ENCODE measurements around the gene WDR64. TPM values are rescaled to one million over a fixed set of nuclear protein-coding genes. Genes with fewer than 3 reads are reported as not detected.
"Not testable (repeated sequence)": the region's sequence is repeated elsewhere in the genome, so short reads cannot be mapped to it uniquely, and the experiment has no call there.

The WDR64 gene
- total RNA-seq, 2 experiments from 2014 or later: not detected

DNA sequence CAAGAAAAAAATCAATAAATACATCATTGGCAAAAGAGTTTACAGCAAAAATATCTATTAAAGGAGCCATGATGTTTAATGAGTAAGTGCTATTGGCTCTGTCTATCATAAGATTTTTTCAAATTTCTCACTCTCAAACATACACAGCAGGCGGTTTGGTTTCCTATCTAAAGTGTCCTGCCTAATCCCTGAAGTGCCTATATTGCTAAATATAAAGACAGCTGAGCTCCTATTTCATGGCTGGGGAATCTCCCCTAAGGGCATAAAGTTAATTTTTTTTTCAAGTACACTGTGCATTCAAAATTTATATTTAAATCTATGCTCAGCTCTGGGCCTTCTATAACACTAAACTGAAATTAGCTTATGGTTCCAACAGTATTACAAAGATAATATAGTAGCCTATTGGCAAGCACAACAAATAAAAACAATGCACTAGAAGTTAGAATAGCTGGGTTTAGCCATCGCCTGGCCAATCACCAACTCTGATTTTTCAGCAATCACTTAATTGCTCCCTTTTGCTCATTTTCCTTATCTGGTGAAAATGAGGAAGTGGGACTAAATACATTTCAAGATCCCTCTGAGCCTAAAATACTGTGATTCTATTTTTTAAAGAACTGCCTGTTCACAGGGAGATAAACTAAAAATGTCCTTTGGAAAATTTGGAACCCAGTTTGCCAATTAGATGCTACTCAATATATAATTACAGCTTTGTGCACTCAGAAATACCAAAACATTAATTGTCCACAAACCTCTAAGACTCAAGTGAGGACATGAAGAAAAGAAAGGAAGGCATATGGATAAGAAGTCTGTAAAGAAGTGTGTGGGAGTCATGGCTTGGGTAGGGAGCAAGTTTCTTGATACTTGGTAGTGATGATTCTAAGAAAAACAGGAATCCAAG, 62.5 kb downstream of the WDR64 start:
- H3K9me3 Mint-ChIP-seq: no peaks in the 10 kb centered on the region
- no peaks in the 10 kb centered on the region for H3K36me3 Mint-ChIP-seq
- peaks cover 15% of the 10 kb centered on the region for H3K27me3 Mint-ChIP-seq
- H3K4me3 Mint-ChIP-seq: no peak overlapping the region
- peaks cover 13% of the 10 kb centered on the region for H3K4me1 Mint-ChIP-seq (ENCODE audit: low read depth)
- no peak for DNase-seq
- H3K27ac Mint-ChIP-seq: no peak overlapping the region
- CTCF ChIA-PET: no interaction called here
- intact Hi-C loops (cut with micrococcal nuclease): no loop called here
- POLR2A ChIA-PET: no interaction called here

DNA sequence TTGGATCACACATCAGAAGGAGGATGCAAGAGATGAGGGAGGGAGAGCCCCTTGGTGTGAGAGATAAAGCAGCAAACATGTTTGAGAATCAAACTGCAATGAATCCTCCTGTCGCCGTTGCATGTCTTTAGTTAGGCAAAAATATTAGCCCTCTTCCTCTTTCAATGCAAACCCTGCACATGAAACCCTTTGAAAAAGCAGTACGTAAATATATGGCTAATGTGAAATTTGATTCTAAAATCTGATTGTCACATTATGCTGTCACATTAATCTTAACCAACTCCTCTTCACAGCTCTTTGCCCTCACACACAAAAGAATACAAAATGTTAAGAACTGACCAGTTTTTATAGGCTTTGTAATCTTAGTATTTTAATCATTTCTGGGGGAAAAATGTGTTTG, 63.4 kb downstream of the WDR64 start:
- intact Hi-C loops (cut with micrococcal nuclease): no loop called here
- CTCF ChIA-PET: no interaction called here
- Mint-ChIP-seq H3K27me3 (peaks cover 18% of the 10 kb centered on the region), H3K27ac (no peak overlapping the region), H3K9me3 (no peaks in the 10 kb centered on the region), H3K4me1 (ENCODE audit: low read depth) (peaks cover 13% of the 10 kb centered on the region), H3K36me3 (no peaks in the 10 kb centered on the region), H3K4me3 (no peak overlapping the region)
- DNase-seq: no peak
- POLR2A ChIA-PET: no interaction called here

DNA sequence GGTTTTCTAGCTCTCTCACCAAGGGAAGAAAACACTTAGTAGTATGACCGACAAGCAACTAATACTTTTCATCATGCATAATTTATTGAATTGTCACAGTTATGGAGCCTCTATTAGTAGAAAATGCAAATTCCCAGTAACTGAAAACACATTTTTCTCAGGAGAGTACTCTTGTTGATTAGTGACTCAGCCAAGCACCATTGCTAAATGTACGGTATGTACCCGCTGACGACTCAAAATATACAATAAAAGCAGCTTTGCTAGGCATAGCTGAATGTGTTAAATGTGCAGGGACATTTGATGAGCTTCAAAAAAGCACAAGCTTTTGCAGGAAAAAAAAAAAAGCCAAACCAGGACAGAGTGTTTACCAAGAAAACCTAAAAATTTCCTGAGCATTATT, 63.9 kb downstream of the WDR64 start:
- no peak overlapping the region for H3K27ac Mint-ChIP-seq
- intact Hi-C loops (cut with micrococcal nuclease): no loop called here
- H3K9me3 Mint-ChIP-seq: no peaks in the 10 kb centered on the region
- peaks cover 13% of the 10 kb centered on the region for H3K4me1 Mint-ChIP-seq (ENCODE audit: low read depth)
- ChIA-PET POLR2A (no interaction called here), CTCF (no interaction called here)
- no peaks in the 10 kb centered on the region for H3K36me3 Mint-ChIP-seq
- DNase-seq: no peak
- H3K4me3 Mint-ChIP-seq: no peak overlapping the region
- peaks cover 18% of the 10 kb centered on the region for H3K27me3 Mint-ChIP-seq

DNA sequence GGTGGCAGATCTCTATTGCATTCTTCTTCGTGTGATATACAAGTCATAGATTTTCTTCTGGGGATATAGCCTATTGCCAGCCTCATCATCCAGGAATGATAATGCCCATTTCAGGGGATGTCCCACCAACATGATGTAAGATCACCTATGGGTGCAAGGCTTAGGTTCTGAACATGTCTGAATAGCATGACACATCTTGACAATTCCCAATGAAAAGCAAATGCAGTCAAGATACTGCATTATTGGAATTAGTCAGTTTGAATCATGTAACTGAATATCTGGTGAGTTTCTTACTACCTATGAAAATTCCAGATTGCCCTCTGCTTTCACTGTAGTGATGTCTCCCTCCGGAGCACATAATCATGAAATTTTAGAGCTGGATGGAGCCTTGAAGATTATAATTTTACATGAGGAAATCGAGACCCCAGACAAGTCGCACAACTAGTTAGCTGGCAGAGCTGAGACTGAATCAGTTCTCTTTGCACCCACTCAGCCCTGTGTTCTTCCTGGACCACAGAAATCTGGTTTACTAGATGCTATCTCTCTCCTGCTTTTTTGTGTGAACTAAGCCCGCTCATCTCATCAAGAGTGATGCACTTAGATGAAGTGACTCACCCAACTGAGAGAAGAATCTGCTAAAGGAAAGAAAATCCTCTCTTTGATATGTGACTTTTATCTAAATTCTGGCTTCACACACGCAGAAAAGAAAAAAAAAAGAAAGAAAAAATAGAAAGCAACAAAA, 65.0 kb downstream of the WDR64 start:
- intact Hi-C loops (cut with micrococcal nuclease): loop anchor here (1.0 kb wide), 1 partner anchor 40 kb away; no protein-coding TSS in a partner anchor
- no peaks in the 10 kb centered on the region for H3K9me3 Mint-ChIP-seq
- no peaks in the 10 kb centered on the region for H3K36me3 Mint-ChIP-seq
- CTCF ChIA-PET: interaction anchor here (0.6 kb wide), 1 partner anchor 67 kb away, joined by 3 read pairs; no protein-coding TSS in a partner anchor
- no peak overlapping the region for H3K27ac Mint-ChIP-seq
- peaks cover 13% of the 10 kb centered on the region for H3K4me1 Mint-ChIP-seq (ENCODE audit: low read depth)
- H3K27me3 Mint-ChIP-seq: peaks cover 19% of the 10 kb centered on the region
- peak; percentile 18 for DNase-seq
- H3K4me3 Mint-ChIP-seq: no peak overlapping the region
- POLR2A ChIA-PET: interaction anchor here (0.6 kb wide), 1 partner anchor 95 kb away, joined by 3 read pairs; no protein-coding TSS in a partner anchor

DNA sequence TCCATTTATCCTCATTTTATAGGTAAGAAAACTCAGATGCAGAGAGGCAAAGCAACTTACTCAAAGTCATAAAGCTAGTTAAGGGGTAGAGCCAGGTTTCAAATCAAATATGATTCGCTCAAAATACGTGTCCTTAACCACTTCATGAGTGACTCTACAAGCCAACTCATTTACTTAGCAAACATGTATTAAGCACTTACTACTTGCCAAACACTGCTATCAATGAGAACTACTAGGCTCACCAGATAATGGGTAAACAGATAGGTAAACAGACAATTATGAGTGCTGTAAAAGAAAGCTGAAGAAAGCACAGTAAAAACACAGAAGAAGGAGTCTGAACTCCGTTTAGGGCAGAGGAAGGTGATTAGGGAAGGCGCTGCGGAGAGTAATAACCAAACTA, 65.9 kb downstream of the WDR64 start:
- H3K27ac Mint-ChIP-seq: no peak overlapping the region
- intact Hi-C loops (cut with micrococcal nuclease): loop anchor here (1.0 kb wide), 1 partner anchor 41 kb away; no protein-coding TSS in a partner anchor
- H3K36me3 Mint-ChIP-seq: no peaks in the 10 kb centered on the region
- ChIA-PET POLR2A (no interaction called here), CTCF (interaction anchor here (0.6 kb wide), 1 partner anchor 66 kb away, joined by 3 read pairs; no protein-coding TSS in a partner anchor)
- peaks cover 19% of the 10 kb centered on the region for H3K27me3 Mint-ChIP-seq
- peaks cover 13% of the 10 kb centered on the region for H3K4me1 Mint-ChIP-seq (ENCODE audit: low read depth)
- no peak for DNase-seq
- H3K9me3 Mint-ChIP-seq: no peaks in the 10 kb centered on the region
- H3K4me3 Mint-ChIP-seq: no peak overlapping the region

DNA sequence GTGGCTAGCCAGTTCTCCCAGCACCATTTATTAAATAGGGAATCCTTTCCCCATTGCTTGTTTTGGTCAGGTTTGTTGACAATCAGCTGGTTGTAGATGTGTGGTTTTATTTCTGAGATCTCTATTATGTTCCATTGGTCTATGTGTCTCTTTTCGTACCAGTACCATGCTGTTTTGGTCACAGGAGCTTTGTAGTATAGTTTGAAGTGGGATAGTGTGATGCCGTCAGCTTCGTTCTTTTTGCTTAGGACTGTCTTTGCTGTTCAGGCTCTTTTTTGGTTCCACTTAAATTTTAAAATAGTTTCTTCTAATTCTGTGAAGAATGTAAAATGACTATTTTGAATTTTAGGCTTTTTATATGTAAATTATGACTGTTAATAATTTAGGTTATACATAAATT, 68.9 kb downstream of the WDR64 start:
- ChIA-PET POLR2A (no interaction called here), CTCF (no interaction called here)
- peaks cover 19% of the 10 kb centered on the region for H3K27me3 Mint-ChIP-seq
- peaks cover 13% of the 10 kb centered on the region for H3K4me1 Mint-ChIP-seq (ENCODE audit: low read depth)
- H3K36me3 Mint-ChIP-seq: no peaks in the 10 kb centered on the region
- no peak for DNase-seq
- no peak overlapping the region for H3K27ac Mint-ChIP-seq
- H3K9me3 Mint-ChIP-seq: no peaks in the 10 kb centered on the region
- H3K4me3 Mint-ChIP-seq: no peak overlapping the region
- intact Hi-C loops (cut with micrococcal nuclease): no loop called here

DNA sequence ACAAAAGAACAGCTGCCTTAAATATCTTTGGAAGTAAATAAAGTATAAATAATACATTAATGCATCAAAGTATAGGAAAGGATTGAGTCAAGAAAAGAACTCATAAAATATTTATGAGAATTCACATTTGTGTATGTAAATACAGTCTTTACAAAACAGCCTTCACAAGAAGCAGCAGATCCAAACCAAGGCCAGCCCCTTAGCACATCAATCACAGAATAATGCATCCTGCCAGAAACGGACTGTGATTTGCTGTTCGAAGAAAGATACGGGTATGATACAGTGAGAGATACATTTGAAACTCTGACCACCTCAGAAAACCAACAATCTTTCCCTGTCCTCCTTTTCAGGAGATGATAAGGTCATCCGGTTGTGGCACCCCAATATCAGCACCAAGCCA, 70.9 kb downstream of the WDR64 start:
- Mint-ChIP-seq H3K27me3 (peaks cover 14% of the 10 kb centered on the region), H3K36me3 (no peaks in the 10 kb centered on the region), H3K4me1 (ENCODE audit: low read depth) (peaks cover 3% of the 10 kb centered on the region), H3K27ac (no peak overlapping the region), H3K4me3 (no peak overlapping the region), H3K9me3 (no peaks in the 10 kb centered on the region)
- ChIA-PET POLR2A (no interaction called here), CTCF (no interaction called here)
- intact Hi-C loops (cut with micrococcal nuclease): no loop called here
- no peak for DNase-seq

DNA sequence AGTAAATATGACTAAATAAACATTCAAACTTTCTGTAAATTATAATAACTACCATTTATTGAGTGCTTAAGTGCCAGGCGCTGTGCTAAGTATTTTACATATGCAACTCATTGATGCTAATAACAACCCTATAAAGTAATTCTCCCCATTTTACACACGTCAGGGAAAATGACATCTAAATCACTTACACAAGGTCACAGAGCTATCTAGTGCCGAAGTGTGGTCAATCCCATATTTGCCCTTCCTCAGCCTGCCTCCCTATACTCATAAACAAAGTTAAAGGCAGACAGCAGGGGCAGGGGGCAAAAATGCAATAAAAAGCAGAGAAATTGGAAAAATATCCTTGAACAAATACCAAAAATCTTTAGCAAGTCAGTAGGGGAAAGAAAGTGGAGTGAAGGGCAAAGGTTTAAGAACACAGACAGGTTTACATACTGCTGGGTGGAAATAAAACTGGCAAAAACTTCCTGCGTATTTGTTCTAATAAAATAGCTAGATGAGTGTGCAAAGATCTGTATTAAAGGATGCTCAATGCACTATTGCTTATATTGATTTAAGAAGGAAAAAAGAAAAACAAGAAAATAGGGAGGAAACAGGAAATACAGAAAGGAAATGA, 72.8 kb downstream of the WDR64 start:
- POLR2A ChIA-PET: no interaction called here
- H3K4me1 Mint-ChIP-seq (ENCODE audit: low read depth): no peaks in the 10 kb centered on the region
- CTCF ChIA-PET: no interaction called here

DNA sequence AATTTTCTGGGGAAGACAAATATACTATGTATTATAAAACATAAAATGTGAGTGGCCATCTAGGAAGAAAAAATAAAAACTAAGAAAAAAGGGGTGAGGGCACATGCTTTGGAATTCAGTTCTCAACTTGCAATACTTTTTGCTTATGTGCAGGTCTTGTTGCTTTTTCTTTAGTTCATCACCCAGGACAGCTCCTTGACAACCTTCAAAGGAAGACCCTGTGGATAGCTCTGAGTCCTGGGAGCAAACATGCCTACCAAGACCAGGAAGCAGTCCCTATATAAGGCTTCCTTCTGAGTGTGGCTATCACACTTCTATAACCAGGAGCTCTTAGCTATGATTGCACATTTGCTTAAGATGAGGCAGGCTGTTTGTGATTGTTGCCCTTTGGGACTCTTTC, 78.0 kb downstream of the WDR64 start:
- no peaks in the 10 kb centered on the region for H3K9me3 Mint-ChIP-seq
- ChIA-PET POLR2A (no interaction called here), CTCF (no interaction called here)

More for the DNA sequence above, 72.8 kb downstream of the WDR64 start:
- no peak overlapping the region for H3K27ac Mint-ChIP-seq
- peaks cover 9% of the 10 kb centered on the region for H3K27me3 Mint-ChIP-seq
- intact Hi-C loops (cut with micrococcal nuclease): no loop called here
- no peaks in the 10 kb centered on the region for H3K36me3 Mint-ChIP-seq
- H3K9me3 Mint-ChIP-seq: no peaks in the 10 kb centered on the region
- DNase-seq: no peak
- no peak overlapping the region for H3K4me3 Mint-ChIP-seq

DNA sequence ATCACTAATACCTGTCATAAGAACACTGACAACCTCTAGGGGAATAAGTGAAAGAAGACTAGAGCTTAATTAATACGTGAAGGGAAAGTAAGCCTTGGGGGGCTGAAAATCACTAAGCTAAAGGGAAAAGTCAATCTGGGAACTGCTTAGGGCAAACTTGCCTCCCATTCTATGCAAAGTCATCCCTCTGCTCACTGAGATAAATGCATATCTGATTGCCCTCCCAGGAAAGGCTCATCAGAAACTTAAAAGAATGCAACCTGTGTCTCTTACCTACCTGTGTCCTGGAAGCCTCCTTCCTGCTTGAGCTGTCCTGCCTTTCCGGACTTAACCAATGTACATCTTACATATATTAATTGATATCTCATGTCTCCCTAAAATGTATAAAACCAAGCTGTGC, 81.8 kb downstream of the WDR64 start:
- CTCF ChIA-PET: no interaction called here
- POLR2A ChIA-PET: no interaction called here

More for the DNA sequence above, 78.0 kb downstream of the WDR64 start:
- Mint-ChIP-seq H3K27ac (no peak overlapping the region), H3K36me3 (no peaks in the 10 kb centered on the region), H3K27me3 (no peaks in the 10 kb centered on the region), H3K4me1 (ENCODE audit: low read depth) (no peaks in the 10 kb centered on the region), H3K4me3 (no peak overlapping the region)
- intact Hi-C loops (cut with micrococcal nuclease): no loop called here
- no peak for DNase-seq

DNA sequence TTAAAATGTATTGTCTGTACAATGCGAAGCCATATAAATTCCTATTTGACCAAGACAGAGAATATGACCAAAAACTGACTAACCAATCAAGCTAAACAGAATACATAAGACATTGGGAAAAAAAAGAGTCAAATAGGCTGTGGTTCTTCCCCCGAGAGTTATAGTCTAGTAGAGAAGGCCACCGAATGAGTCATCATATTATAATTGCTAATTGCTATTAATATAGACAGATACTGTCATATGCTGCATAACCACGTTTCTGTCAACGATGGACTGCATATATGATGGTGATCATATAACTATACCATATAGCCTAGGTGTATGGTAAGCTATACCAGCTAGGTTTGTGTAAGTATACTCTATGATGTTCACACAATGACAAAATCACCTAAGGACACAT, 82.5 kb downstream of the WDR64 start:
- Mint-ChIP-seq H3K4me1 (ENCODE audit: low read depth) (no peaks in the 10 kb centered on the region), H3K36me3 (no peaks in the 10 kb centered on the region), H3K9me3 (no peaks in the 10 kb centered on the region), H3K4me3 (no peak overlapping the region), H3K27ac (no peak overlapping the region), H3K27me3 (no peaks in the 10 kb centered on the region)
- POLR2A ChIA-PET: no interaction called here
- no peak for DNase-seq
- intact Hi-C loops (cut with micrococcal nuclease): no loop called here
- CTCF ChIA-PET: no interaction called here

More for the DNA sequence above, 81.8 kb downstream of the WDR64 start:
- no peak for DNase-seq
- no peaks in the 10 kb centered on the region for H3K27me3 Mint-ChIP-seq
- no peaks in the 10 kb centered on the region for H3K36me3 Mint-ChIP-seq
- H3K4me1 Mint-ChIP-seq (ENCODE audit: low read depth): no peaks in the 10 kb centered on the region
- no peaks in the 10 kb centered on the region for H3K9me3 Mint-ChIP-seq
- intact Hi-C loops (cut with micrococcal nuclease): no loop called here
- H3K27ac Mint-ChIP-seq: no peak overlapping the region
- H3K4me3 Mint-ChIP-seq: no peak overlapping the region

DNA sequence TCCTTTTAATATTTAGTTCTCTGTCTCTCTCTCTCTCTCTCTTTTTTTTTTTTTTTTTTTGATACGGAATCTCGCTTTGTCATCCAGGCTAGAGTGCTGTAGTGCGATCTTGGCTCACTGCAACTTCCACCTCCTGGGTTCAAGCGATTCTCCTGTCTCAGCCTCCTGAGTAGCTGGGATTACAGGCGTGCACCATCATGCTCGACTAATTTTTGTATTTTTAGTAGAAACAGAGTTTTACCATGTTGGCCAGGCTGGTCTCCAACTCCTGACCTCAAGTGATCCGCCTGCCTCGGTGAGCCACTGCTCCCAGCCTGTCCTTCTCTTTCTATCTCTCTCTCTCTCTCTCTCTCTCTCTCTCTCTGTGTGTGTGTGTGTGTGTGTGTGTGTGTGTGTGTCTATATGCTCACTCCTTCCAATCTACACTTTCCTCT, 83.4 kb downstream of the WDR64 start:
- H3K27me3 Mint-ChIP-seq; DNase-seq; POLR2A ChIA-PET; H3K4me3 Mint-ChIP-seq; H3K27ac Mint-ChIP-seq; H3K9me3 Mint-ChIP-seq; H3K4me1 Mint-ChIP-seq (ENCODE audit: low read depth); H3K36me3 Mint-ChIP-seq; CTCF ChIA-PET; intact Hi-C loops (cut with micrococcal nuclease): not testable (repeated sequence)

All from activated CD4-positive, alpha-beta memory T cell treated with anti-CD3 and anti-CD28 coated beads for 36 hours (primary cell).